ENCODE data around the gene SORCS2.

SORCS2 gene

DNA sequence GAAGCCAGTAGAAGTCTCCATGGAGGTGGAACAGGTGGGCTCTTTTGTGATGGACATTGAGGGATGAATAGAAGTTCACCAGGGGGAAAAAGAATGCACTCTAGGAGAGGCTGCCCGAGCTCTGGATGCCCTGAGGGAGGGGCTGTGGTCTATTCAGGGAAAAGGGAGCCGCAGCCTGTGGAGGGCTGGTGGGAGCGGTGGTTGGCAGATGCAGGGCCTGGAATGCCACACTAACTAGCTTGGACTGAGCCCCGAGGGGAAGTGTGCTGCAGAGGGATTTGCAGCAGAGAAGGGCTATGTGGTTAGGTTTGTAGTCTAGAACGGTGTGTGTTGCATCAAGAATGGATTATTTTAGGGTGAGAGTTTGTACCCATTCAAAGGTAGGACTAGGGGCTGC, 271.9 kb downstream of the SORCS2 start:
- no peaks in the 10 kb centered on the region for H3K4me1 ChIP-seq (ENCODE audit: insufficient read depth, low read length)
- peaks cover 6% of the 10 kb centered on the region; the same call in 1 of the 2 replicates for H3K9me3 ChIP-seq (ENCODE audit: insufficient read depth, low read depth, low read length)
- H3K4me3 ChIP-seq (ENCODE audit: low read length) = no peak overlapping the region
- H3K27ac ChIP-seq (ENCODE audit: low read depth, low read length) = no peak overlapping the region
- no peaks in the 10 kb centered on the region for H3K27me3 ChIP-seq (ENCODE audit: insufficient read depth, low read length)
- no peak overlapping the region for H3K9ac ChIP-seq (ENCODE audit: low read depth, low read length)
- no peaks in the 10 kb centered on the region for H3K36me3 ChIP-seq (ENCODE audit: insufficient read depth, low read length)
- 69% methylated on average over 5 of the region's 5 CpGs for WGBS

- Histone ChIP-seq H3K27me3 (ENCODE audit: insufficient read depth, low read length) (no peaks in the 10 kb centered on the region), H3K36me3 (ENCODE audit: insufficient read depth, low read length) (no peaks in the 10 kb centered on the region), H3K27ac (ENCODE audit: low read depth, low read length) (no peak overlapping the region), H3K9ac (ENCODE audit: low read depth, low read length) (no peak overlapping the region), H3K4me3 (ENCODE audit: low read length) (no peak overlapping the region), H3K4me1 (ENCODE audit: insufficient read depth, low read length) (no peaks in the 10 kb centered on the region), H3K9me3 (ENCODE audit: insufficient read depth, low read depth, low read length) (peaks cover 6% of the 10 kb centered on the region; the same call in 1 of the 2 replicates)
- 93% methylated on average over 9 of the region's 9 CpGs for WGBS
These were observed 272.7 kb downstream of the SORCS2 start for GRCh38 chr4:7465017-7465416.

- Histone ChIP-seq H3K9me3 (ENCODE audit: insufficient read depth, low read depth, low read length) (peaks cover 6% of the 10 kb centered on the region; the same call in 1 of the 2 replicates), H3K9ac (ENCODE audit: low read depth, low read length) (no peak overlapping the region), H3K36me3 (ENCODE audit: insufficient read depth, low read length) (no peaks in the 10 kb centered on the region), H3K27me3 (ENCODE audit: insufficient read depth, low read length) (no peaks in the 10 kb centered on the region), H3K4me1 (ENCODE audit: insufficient read depth, low read length) (no peaks in the 10 kb centered on the region), H3K27ac (ENCODE audit: low read depth, low read length) (no peak overlapping the region), H3K4me3 (ENCODE audit: low read length) (no peak overlapping the region)
- 93% methylated on average over 8 of the region's 8 CpGs for WGBS
These were observed 273.9 kb downstream of the SORCS2 start for GRCh38 chr4:7466215-7466614.

GRCh38 chr4:7466904-7467303, 274.6 kb downstream of the SORCS2 start:
- Histone ChIP-seq H3K9ac (ENCODE audit: low read depth, low read length) (no peak overlapping the region), H3K9me3 (ENCODE audit: insufficient read depth, low read depth, low read length) (peaks cover 6% of the 10 kb centered on the region; the same call in 1 of the 2 replicates), H3K27me3 (ENCODE audit: insufficient read depth, low read length) (no peaks in the 10 kb centered on the region), H3K4me3 (ENCODE audit: low read length) (no peak overlapping the region), H3K36me3 (ENCODE audit: insufficient read depth, low read length) (no peaks in the 10 kb centered on the region), H3K4me1 (ENCODE audit: insufficient read depth, low read length) (no peaks in the 10 kb centered on the region), H3K27ac (ENCODE audit: low read depth, low read length) (no peak overlapping the region)
- 92% methylated on average over 7 of the region's 7 CpGs for WGBS

GRCh38 chr4:7467471-7467870, 275.1 kb downstream of the SORCS2 start:
- peaks cover 3% of the 10 kb centered on the region; the same call in 1 of the 2 replicates for H3K4me1 ChIP-seq (ENCODE audit: insufficient read depth, low read length)
- peaks cover 6% of the 10 kb centered on the region; the same call in 1 of the 2 replicates for H3K9me3 ChIP-seq (ENCODE audit: insufficient read depth, low read depth, low read length)
- H3K36me3 ChIP-seq (ENCODE audit: insufficient read depth, low read length) = no peaks in the 10 kb centered on the region
- no peaks in the 10 kb centered on the region for H3K27me3 ChIP-seq (ENCODE audit: insufficient read depth, low read length)
- 90% methylated on average over 7 of the region's 7 CpGs for WGBS
- H3K27ac ChIP-seq (ENCODE audit: low read depth, low read length) = no peak overlapping the region
- H3K9ac ChIP-seq (ENCODE audit: low read depth, low read length) = no peak overlapping the region
- no peak overlapping the region for H3K4me3 ChIP-seq (ENCODE audit: low read length)

- H3K36me3 ChIP-seq (ENCODE audit: insufficient read depth, low read length) = no peaks in the 10 kb centered on the region
- H3K9ac ChIP-seq (ENCODE audit: low read depth, low read length) = no peak overlapping the region
- H3K4me3 ChIP-seq (ENCODE audit: low read length) = no peak overlapping the region
- H3K9me3 ChIP-seq (ENCODE audit: insufficient read depth, low read depth, low read length) = peaks cover 6% of the 10 kb centered on the region; the same call in 1 of the 2 replicates
- peaks cover 5% of the 10 kb centered on the region; the same call in 1 of the 2 replicates for H3K4me1 ChIP-seq (ENCODE audit: insufficient read depth, low read length)
- 93% methylated on average over 4 of the region's 4 CpGs for WGBS
- no peak overlapping the region for H3K27ac ChIP-seq (ENCODE audit: low read depth, low read length)
- H3K27me3 ChIP-seq (ENCODE audit: insufficient read depth, low read length) = no peaks in the 10 kb centered on the region
These were observed 276.7 kb downstream of the SORCS2 start for GRCh38 chr4:7469023-7469422.

DNA sequence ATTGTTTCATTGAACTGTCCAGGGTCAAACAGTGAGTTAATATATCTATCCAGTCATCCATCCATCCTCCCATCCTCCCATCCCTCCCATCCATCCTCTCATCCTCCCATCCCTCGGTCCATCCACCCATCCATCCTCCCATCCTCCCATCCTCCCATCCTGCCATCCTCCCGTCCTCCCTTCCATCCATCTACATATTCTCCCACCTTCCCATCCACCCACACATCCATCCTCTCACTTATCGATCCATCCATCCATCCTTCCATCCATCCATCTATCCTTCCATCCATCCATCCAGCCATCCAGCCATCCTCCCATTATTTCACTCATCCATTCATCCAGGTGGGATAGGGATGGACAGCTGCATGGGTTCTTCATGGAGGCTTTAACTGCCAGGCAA, 277.8 kb downstream of the SORCS2 start:
- Histone ChIP-seq H3K27ac (ENCODE audit: low read depth, low read length) (no peak overlapping the region), H3K4me1 (ENCODE audit: insufficient read depth, low read length) (peaks cover 5% of the 10 kb centered on the region; the same call in 1 of the 2 replicates), H3K27me3 (ENCODE audit: insufficient read depth, low read length) (no peaks in the 10 kb centered on the region), H3K9me3 (ENCODE audit: insufficient read depth, low read depth, low read length) (peaks cover 6% of the 10 kb centered on the region; the same call in 1 of the 2 replicates), H3K36me3 (ENCODE audit: insufficient read depth, low read length) (no peaks in the 10 kb centered on the region), H3K9ac (ENCODE audit: low read depth, low read length) (no peak overlapping the region), H3K4me3 (ENCODE audit: low read length) (no peak overlapping the region)
- WGBS = 92% methylated on average over 3 of the region's 3 CpGs

DNA sequence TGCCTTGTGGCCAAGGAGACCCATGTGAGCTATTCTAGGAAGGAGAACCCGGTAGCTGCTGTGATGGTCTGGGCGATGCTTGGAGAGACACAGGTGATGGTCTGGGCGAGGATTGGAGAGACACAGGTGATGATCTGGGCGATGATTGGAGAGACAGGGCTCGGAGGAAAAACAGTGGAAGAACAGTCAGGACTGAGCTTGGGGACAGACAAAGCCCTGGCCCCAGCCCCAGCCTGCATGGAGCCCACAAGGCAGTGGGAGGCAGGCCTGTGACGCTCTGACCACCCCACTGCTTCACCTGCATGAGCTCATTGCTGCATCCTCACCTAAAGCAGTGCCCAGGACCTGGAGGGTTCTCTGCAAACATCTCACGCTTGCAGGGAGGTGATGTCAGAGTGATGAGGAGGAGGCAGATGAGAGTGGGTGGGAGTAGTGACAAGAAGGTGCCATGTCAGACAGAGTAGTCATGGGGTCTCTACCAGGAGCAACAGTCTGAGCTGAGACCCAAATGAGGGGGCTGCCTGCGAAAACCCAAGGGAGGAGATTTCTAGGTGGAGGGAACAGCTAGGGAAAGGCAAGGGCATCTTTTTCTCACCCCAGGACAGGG, 278.3 kb downstream of the SORCS2 start:
- WGBS = 93% methylated on average over 8 of the region's 8 CpGs
- Histone ChIP-seq H3K4me1 (ENCODE audit: insufficient read depth, low read length) (peaks cover 5% of the 10 kb centered on the region; the same call in 1 of the 2 replicates), H3K27ac (ENCODE audit: low read depth, low read length) (no peak overlapping the region), H3K9ac (ENCODE audit: low read depth, low read length) (no peak overlapping the region), H3K9me3 (ENCODE audit: insufficient read depth, low read depth, low read length) (peaks cover 6% of the 10 kb centered on the region; the same call in 1 of the 2 replicates), H3K27me3 (ENCODE audit: insufficient read depth, low read length) (no peaks in the 10 kb centered on the region), H3K36me3 (ENCODE audit: insufficient read depth, low read length) (no peaks in the 10 kb centered on the region), H3K4me3 (ENCODE audit: low read length) (no peak overlapping the region)

GRCh38 chr4:7472442-7473013, 280.2 kb downstream of the SORCS2 start:
- Histone ChIP-seq H3K9ac (ENCODE audit: low read depth, low read length) (no peak overlapping the region), H3K4me1 (ENCODE audit: insufficient read depth, low read length) (peaks cover 5% of the 10 kb centered on the region; the same call in 1 of the 2 replicates), H3K9me3 (ENCODE audit: insufficient read depth, low read depth, low read length) (no peaks in the 10 kb centered on the region), H3K27ac (ENCODE audit: low read depth, low read length) (no peak overlapping the region), H3K36me3 (ENCODE audit: insufficient read depth, low read length) (no peaks in the 10 kb centered on the region), H3K27me3 (ENCODE audit: insufficient read depth, low read length) (no peaks in the 10 kb centered on the region), H3K4me3 (ENCODE audit: low read length) (no peak overlapping the region)
- WGBS = 37% methylated on average over 19 of the region's 19 CpGs

GRCh38 chr4:7473081-7473480, 280.7 kb downstream of the SORCS2 start:
- peaks cover 5% of the 10 kb centered on the region; the same call in 1 of the 2 replicates for H3K4me1 ChIP-seq (ENCODE audit: insufficient read depth, low read length)
- no peak overlapping the region for H3K27ac ChIP-seq (ENCODE audit: low read depth, low read length)
- no peak overlapping the region for H3K9ac ChIP-seq (ENCODE audit: low read depth, low read length)
- 89% methylated on average over 10 of the region's 10 CpGs for WGBS
- H3K9me3 ChIP-seq (ENCODE audit: insufficient read depth, low read depth, low read length) = no peaks in the 10 kb centered on the region
- no peak overlapping the region for H3K4me3 ChIP-seq (ENCODE audit: low read length)
- H3K36me3 ChIP-seq (ENCODE audit: insufficient read depth, low read length) = no peaks in the 10 kb centered on the region
- H3K27me3 ChIP-seq (ENCODE audit: insufficient read depth, low read length) = no peaks in the 10 kb centered on the region

- H3K9me3 ChIP-seq (ENCODE audit: insufficient read depth, low read depth, low read length) = no peaks in the 10 kb centered on the region
- WGBS = 91% methylated on average over 7 of the region's 7 CpGs
- peaks cover 5% of the 10 kb centered on the region; the same call in 1 of the 2 replicates for H3K4me1 ChIP-seq (ENCODE audit: insufficient read depth, low read length)
- no peaks in the 10 kb centered on the region for H3K36me3 ChIP-seq (ENCODE audit: insufficient read depth, low read length)
- no peak overlapping the region for H3K4me3 ChIP-seq (ENCODE audit: low read length)
- H3K9ac ChIP-seq (ENCODE audit: low read depth, low read length) = no peak overlapping the region
- H3K27me3 ChIP-seq (ENCODE audit: insufficient read depth, low read length) = no peaks in the 10 kb centered on the region
- no peak overlapping the region for H3K27ac ChIP-seq (ENCODE audit: low read depth, low read length)
These were observed 282.0 kb downstream of the SORCS2 start for GRCh38 chr4:7474320-7474719.

Data from HUES64 (cell line).